K562 (cell line): Measurements from ENCODE around the gene LYRM1. TPM values are rescaled to one million over a fixed set of nuclear protein-coding genes. Genes with fewer than 3 reads are reported as not detected.

ENCODE experiments used
- BRCA1 ChIP-seq, 2 experiments: fragments of 450-650 bp in 1 of 2; sonication (generic) in 1 of 2; formaldehyde crosslinking in 1 of 2; IDR thresholded peaks; 2 replicates each; pipeline versions ENCODE4 v1.5.0 to v1.6.1; 2017 to 2020; ENCODE audit warnings: mild to moderate bottlenecking in 1 of 2, missing genetic modification reagents in 1 of 2
- HDAC6 ChIP-seq: IDR thresholded peaks from 2 replicates; pipeline ENCODE4 v1.6.1; 2012; ENCODE audit warnings: low read depth, mild to moderate bottlenecking, control low read depth, inconsistent platforms, low read length, moderate library complexity
- IFI16 ChIP-seq: fragments of 250-450 bp; sonication (Bioruptor Pico); IDR thresholded peaks from 2 replicates; pipeline ENCODE4 v2.1.2; 2022; ENCODE audit warnings: mild to moderate bottlenecking, inconsistent platforms
- MAFF ChIP-seq: IDR thresholded peaks from 2 replicates; pipeline ENCODE4 v1.6.1; 2012; ENCODE audit warnings: low read length, improper control_type of control experiment
- NELFE ChIP-seq: IDR thresholded peaks from 2 replicates; pipeline ENCODE4 v1.6.1; 2011; ENCODE audit warnings: mild to moderate bottlenecking; ENCODE audit not compliant: insufficient read depth, insufficient read length
- NR2C1 ChIP-seq, 2 experiments: fragments of 450-650 bp; IDR thresholded peaks; 2 replicates each; pipeline ENCODE4 v1.6.1; 2017; ENCODE audit warnings: mild to moderate bottlenecking in 2 of 2, antibody characterized with exemption in 1 of 2, inconsistent platforms in 1 of 2, missing compliant biosample characterization in 1 of 2, missing genetic modification characterization in 1 of 2
- SOX6 ChIP-seq: fragments of 450-650 bp; IDR thresholded peaks from 2 replicates; pipeline ENCODE4 v1.6.1; 2014; ENCODE audit warnings: mild to moderate bottlenecking
- ZNF785 ChIP-seq: fragments of 250-450 bp; sonication (Bioruptor Pico); IDR thresholded peaks from 2 replicates; pipeline ENCODE4 v1.4.0; 2020; ENCODE audit warnings: mild to moderate bottlenecking
- polyA plus RNA-seq, 8 experiments: library from polyadenylated mRNA; depleted of rRNA in 4 of 8; stranded (reverse) in 5 of 8; unstranded in 3 of 8; fragments of >200 nt; fragmentation: Nextera tagmentation in 2 of 8; fragmentation: Illumina TruSeq in 1 of 8; extraction: Ambion mirVana in 2 of 8; extraction: Trizol in 1 of 8; gene quantifications; 2 replicates each; pipeline versions ENCODE4 v1.2.1 to v1.2.3, GENCODE V29; 2011 to 2014; ENCODE audit warnings: inconsistent platforms in 1 of 8, missing spikeins in 1 of 8
- total RNA-seq, 7 experiments: library from RNA; depleted of rRNA in 6 of 7; stranded (reverse); fragments of >200 nt in 6 of 7; fragmentation: Illumina TruSeq in 2 of 7; extraction: Trizol in 2 of 7; gene quantifications; 2 replicates each; pipeline versions ENCODE4 v1.2.1 to v1.2.3, GENCODE V29; 2011 to 2021; ENCODE audit warnings: low replicate concordance in 1 of 7
- TF ChIP-seq, protein P1 (sequence below), 2 experiments: IDR thresholded peaks; 2 replicates each; pipeline ENCODE4 v1.6.1; 2012; ENCODE audit warnings: improper control_type of control experiment in 2 of 2, low read depth in 2 of 2, low read length in 2 of 2, borderline replicate concordance in 1 of 2
- TF ChIP-seq, protein P2 (sequence below): fragments of 450-650 bp; IDR thresholded peaks from 2 replicates; pipeline ENCODE4 v1.6.1; 2016
- TF ChIP-seq, protein P3 (sequence below): fragments of 450-650 bp; conservative IDR thresholded peaks from 2 replicates; pipeline ENCODE4 v1.6.1; 2016; ENCODE audit warnings: missing genetic modification characterization, low read depth, mild to moderate bottlenecking, control low read depth, missing compliant biosample characterization
- TF ChIP-seq, protein P4 (sequence below): sonication (generic); formaldehyde crosslinking; IDR thresholded peaks from 2 replicates; pipeline ENCODE4 v1.8.0; 2023; ENCODE audit warnings: mild to moderate bottlenecking, missing genetic modification reagents
- TF ChIP-seq, protein P5 (sequence below): IDR thresholded peaks from 2 replicates; pipeline ENCODE4 v1.6.1; 2016; ENCODE audit warnings: missing genetic modification characterization, missing compliant biosample characterization
- TF ChIP-seq, protein P6 (sequence below), 3 experiments: fragments of 200-800 bp in 1 of 3; sonication (Bioruptor generic) in 1 of 3; sonication (generic) in 1 of 3; formaldehyde crosslinking in 1 of 3; IDR thresholded peaks; 2 replicates each; pipeline versions ENCODE4 v1.6.1 to v1.8.0; 2016 to 2022; ENCODE audit warnings: mild to moderate bottlenecking in 2 of 3, missing compliant biosample characterization in 2 of 3, missing genetic modification characterization in 2 of 3, missing genetic modification reagents in 1 of 3

LYRM1 gene
- total and polyA plus RNA-seq, 9 of the 15 experiments (the other 6 are each of a cell fraction or from before 2014, with no cell fraction given) = 17.5 to 44.1 (median 32.7) TPM

DNA sequence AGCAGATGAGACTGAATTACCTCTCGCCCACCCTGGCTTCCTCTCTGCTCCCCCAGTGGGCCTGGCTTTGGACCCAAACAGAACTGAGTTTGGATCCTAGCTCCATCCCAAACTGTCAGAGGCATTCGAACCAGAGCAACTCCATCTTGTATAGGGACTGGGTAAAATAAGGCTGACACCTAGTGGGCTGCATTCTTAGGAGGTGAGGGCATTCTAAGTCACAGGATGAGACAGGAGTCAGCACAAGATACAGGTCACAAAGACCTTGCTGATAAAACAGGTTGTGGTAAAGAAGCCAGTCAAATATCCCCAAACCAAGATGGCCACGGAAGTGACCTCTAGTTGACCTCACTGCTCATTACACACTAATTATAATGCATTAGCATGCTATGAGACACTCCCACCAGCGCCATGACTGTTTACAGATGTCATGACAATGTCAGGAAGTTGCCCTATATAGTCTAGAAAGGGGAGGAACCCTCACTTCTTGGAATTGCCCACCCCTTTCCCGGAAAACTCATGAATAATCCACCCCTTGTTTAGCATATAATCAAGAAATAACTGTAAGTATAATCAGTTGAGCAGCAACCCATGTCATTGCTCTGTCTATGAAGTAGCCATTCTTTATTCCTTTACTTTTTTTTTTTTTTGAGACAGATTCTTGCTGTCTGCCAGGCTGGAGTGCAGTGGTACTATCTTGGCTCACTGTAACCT lies 44.4 kb downstream of the LYRM1 start (continued):
- TF ChIP-seq, protein P1, sequence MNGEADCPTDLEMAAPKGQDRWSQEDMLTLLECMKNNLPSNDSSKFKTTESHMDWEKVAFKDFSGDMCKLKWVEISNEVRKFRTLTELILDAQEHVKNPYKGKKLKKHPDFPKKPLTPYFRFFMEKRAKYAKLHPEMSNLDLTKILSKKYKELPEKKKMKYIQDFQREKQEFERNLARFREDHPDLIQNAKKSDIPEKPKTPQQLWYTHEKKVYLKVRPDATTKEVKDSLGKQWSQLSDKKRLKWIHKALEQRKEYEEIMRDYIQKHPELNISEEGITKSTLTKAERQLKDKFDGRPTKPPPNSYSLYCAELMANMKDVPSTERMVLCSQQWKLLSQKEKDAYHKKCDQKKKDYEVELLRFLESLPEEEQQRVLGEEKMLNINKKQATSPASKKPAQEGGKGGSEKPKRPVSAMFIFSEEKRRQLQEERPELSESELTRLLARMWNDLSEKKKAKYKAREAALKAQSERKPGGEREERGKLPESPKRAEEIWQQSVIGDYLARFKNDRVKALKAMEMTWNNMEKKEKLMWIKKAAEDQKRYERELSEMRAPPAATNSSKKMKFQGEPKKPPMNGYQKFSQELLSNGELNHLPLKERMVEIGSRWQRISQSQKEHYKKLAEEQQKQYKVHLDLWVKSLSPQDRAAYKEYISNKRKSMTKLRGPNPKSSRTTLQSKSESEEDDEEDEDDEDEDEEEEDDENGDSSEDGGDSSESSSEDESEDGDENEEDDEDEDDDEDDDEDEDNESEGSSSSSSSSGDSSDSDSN (IDR thresholded peaks at IDR 0.05; ENCODE audit: borderline replicate concordance in 1 of 2, low read depth in 2 of 2, low read length in 2 of 2) = no peak
- peak; percentile 98 for TF ChIP-seq ZNF785 (CRISPR knock-in tag)
- TF ChIP-seq, protein P2, sequence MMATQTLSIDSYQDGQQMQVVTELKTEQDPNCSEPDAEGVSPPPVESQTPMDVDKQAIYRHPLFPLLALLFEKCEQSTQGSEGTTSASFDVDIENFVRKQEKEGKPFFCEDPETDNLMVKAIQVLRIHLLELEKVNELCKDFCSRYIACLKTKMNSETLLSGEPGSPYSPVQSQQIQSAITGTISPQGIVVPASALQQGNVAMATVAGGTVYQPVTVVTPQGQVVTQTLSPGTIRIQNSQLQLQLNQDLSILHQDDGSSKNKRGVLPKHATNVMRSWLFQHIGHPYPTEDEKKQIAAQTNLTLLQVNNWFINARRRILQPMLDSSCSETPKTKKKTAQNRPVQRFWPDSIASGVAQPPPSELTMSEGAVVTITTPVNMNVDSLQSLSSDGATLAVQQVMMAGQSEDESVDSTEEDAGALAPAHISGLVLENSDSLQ = peak; percentile 72
- TF ChIP-seq, protein P3, sequence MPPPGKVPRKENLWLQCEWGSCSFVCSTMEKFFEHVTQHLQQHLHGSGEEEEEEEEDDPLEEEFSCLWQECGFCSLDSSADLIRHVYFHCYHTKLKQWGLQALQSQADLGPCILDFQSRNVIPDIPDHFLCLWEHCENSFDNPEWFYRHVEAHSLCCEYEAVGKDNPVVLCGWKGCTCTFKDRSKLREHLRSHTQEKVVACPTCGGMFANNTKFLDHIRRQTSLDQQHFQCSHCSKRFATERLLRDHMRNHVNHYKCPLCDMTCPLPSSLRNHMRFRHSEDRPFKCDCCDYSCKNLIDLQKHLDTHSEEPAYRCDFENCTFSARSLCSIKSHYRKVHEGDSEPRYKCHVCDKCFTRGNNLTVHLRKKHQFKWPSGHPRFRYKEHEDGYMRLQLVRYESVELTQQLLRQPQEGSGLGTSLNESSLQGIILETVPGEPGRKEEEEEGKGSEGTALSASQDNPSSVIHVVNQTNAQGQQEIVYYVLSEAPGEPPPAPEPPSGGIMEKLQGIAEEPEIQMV = peak; percentile 98
- TF ChIP-seq NELFE = no peak
- TF ChIP-seq NR2C1 (IDR thresholded peaks at IDR 0.05) = peak; percentile 75
- peak; percentile 98 for TF ChIP-seq NR2C1 (tag; IDR thresholded peaks at IDR 0.05)
- no peak for TF ChIP-seq HDAC6
- TF ChIP-seq, protein P4, sequence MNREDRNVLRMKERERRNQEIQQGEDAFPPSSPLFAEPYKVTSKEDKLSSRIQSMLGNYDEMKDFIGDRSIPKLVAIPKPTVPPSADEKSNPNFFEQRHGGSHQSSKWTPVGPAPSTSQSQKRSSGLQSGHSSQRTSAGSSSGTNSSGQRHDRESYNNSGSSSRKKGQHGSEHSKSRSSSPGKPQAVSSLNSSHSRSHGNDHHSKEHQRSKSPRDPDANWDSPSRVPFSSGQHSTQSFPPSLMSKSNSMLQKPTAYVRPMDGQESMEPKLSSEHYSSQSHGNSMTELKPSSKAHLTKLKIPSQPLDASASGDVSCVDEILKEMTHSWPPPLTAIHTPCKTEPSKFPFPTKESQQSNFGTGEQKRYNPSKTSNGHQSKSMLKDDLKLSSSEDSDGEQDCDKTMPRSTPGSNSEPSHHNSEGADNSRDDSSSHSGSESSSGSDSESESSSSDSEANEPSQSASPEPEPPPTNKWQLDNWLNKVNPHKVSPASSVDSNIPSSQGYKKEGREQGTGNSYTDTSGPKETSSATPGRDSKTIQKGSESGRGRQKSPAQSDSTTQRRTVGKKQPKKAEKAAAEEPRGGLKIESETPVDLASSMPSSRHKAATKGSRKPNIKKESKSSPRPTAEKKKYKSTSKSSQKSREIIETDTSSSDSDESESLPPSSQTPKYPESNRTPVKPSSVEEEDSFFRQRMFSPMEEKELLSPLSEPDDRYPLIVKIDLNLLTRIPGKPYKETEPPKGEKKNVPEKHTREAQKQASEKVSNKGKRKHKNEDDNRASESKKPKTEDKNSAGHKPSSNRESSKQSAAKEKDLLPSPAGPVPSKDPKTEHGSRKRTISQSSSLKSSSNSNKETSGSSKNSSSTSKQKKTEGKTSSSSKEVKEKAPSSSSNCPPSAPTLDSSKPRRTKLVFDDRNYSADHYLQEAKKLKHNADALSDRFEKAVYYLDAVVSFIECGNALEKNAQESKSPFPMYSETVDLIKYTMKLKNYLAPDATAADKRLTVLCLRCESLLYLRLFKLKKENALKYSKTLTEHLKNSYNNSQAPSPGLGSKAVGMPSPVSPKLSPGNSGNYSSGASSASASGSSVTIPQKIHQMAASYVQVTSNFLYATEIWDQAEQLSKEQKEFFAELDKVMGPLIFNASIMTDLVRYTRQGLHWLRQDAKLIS (CRISPR knock-in tag) = no peak
- TF ChIP-seq, protein P5, sequence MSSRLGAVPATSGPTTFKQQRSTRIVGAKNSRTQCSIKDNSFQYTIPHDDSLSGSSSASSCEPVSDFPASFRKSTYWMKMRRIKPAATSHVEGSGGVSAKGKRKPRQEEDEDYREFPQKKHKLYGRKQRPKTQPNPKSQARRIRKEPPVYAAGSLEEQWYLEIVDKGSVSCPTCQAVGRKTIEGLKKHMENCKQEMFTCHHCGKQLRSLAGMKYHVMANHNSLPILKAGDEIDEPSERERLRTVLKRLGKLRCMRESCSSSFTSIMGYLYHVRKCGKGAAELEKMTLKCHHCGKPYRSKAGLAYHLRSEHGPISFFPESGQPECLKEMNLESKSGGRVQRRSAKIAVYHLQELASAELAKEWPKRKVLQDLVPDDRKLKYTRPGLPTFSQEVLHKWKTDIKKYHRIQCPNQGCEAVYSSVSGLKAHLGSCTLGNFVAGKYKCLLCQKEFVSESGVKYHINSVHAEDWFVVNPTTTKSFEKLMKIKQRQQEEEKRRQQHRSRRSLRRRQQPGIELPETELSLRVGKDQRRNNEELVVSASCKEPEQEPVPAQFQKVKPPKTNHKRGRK (tag) = no peak
- peak; percentile 99 for TF ChIP-seq IFI16 (CRISPR knock-in tag)
- peak; percentile 98 for TF ChIP-seq SOX6
- no peak for TF ChIP-seq MAFF
- TF ChIP-seq, protein P6, sequence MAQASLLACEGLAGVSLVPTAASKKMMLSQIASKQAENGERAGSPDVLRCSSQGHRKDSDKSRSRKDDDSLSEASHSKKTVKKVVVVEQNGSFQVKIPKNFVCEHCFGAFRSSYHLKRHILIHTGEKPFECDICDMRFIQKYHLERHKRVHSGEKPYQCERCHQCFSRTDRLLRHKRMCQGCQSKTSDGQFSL (CRISPR knock-in tag; IDR thresholded peaks at IDR 0.05) = no peak
- TF ChIP-seq, protein P6 (tag; IDR thresholded peaks at IDR 0.05) = peak in 1 of 2 experiments; percentile 99; a peak in 2 of 4 replicates
- no peak for TF ChIP-seq BRCA1 (IDR thresholded peaks at IDR 0.05)
- TF ChIP-seq BRCA1 (CRISPR knock-in tag; IDR thresholded peaks at IDR 0.05) = no peak
